NCI-H1092 treated with DMSO at 0.1 percent for 48 hours (cell line): Measurements from ENCODE around the gene SIDT2.
"Not testable (repeated sequence)": the region's sequence is repeated elsewhere in the genome, so short reads cannot be mapped to it uniquely, and the experiment has no call there.

Experiments used
- DNase-seq: peaks from one replicate; lab custom pipeline; 2025; lab: John Stamatoyannopoulos, UW

Gene SIDT2

GRCh38 chr11:117178210-117179034 lies at the start of gene SIDT2:
TSS of gene SIDT2 (plus strand) at chr11:117178743. CDS start at chr11:117179264, 521 bp downstream.
- peak; percentile 93 for DNase-seq

- DNase-seq, result not testable (repeated sequence)
Observed at GRCh38 chr11:117130396-117130795, 48.1 kb upstream of the SIDT2 start.

GRCh38 chr11:117130879-117131278 lies 47.7 kb upstream of the SIDT2 start:
- no peak for DNase-seq

- no peak for DNase-seq
Observed at GRCh38 chr11:117134431-117134830, 44.1 kb upstream of the SIDT2 start.

GRCh38 chr11:117134979-117135378 lies 43.6 kb upstream of the SIDT2 start:
- DNase-seq, result not testable (repeated sequence)

GRCh38 chr11:117137223-117138086 lies 41.1 kb upstream of the SIDT2 start:
- not testable (repeated sequence) for DNase-seq

GRCh38 chr11:117143390-117143789 lies 35.2 kb upstream of the SIDT2 start:
- DNase-seq, result peak; percentile 77

- DNase-seq, result peak; percentile 96
Observed at GRCh38 chr11:117143871-117144476, 34.6 kb upstream of the SIDT2 start, which contains the start of gene PAFAH1B2. TSS of gene PAFAH1B2 (plus strand) at chr11:117144287. CDS start at chr11:117152448, 8,161 bp downstream.

GRCh38 chr11:117144477-117145392 lies 33.8 kb upstream of the SIDT2 start:
- DNase-seq, result peak; percentile 67

GRCh38 chr11:117145393-117145761 lies 33.2 kb upstream of the SIDT2 start:
- peak; percentile 7 for DNase-seq

- DNase-seq, result no peak
Observed at GRCh38 chr11:117146521-117146920, 32.0 kb upstream of the SIDT2 start.

- DNase-seq, result no peak
Observed at GRCh38 chr11:117152066-117152465, 26.5 kb upstream of the SIDT2 start.

- DNase-seq, result no peak
Observed at GRCh38 chr11:117154468-117154867, 24.1 kb upstream of the SIDT2 start.

- no peak for DNase-seq
Observed at GRCh38 chr11:117157507-117157906, 21.0 kb upstream of the SIDT2 start.

GRCh38 chr11:117159892-117160291 lies 18.7 kb upstream of the SIDT2 start:
- DNase-seq, result no peak

GRCh38 chr11:117160826-117161225 lies 17.7 kb upstream of the SIDT2 start:
- no peak for DNase-seq

GRCh38 chr11:117166491-117166890 lies 12.1 kb upstream of the SIDT2 start:
- no peak for DNase-seq

- DNase-seq, result no peak
Observed at GRCh38 chr11:117169736-117170135, 8.8 kb upstream of the SIDT2 start.

- no peak for DNase-seq
Observed at GRCh38 chr11:117170210-117170609, 8.3 kb upstream of the SIDT2 start.

- no peak for DNase-seq
Observed at GRCh38 chr11:117171007-117171403, 7.5 kb upstream of the SIDT2 start.

- no peak for DNase-seq
Observed at GRCh38 chr11:117171404-117172061, 7.0 kb upstream of the SIDT2 start.
